ENCODE measurements around the gene FRMPD4.

FRMPD4 gene

GRCh38 chrX:12138361-12139313 lies at the start of gene FRMPD4:
TSS of gene FRMPD4 (plus strand) at chrX:12138473. CDS start at chrX:12138972, 499 bp downstream.
- TF ChIP-seq POLR2A (IDR thresholded peaks at IDR 0.05; ENCODE audit: low read length) (no peak), GATA1 (IDR thresholded peaks at IDR 0.05; ENCODE audit: low read depth, low read length) (no peak)
- DNase-seq = no peak

- no peak for DNase-seq
- no peak for TF ChIP-seq GATA1 (IDR thresholded peaks at IDR 0.05; ENCODE audit: low read depth, low read length)
- TF ChIP-seq POLR2A (IDR thresholded peaks at IDR 0.05; ENCODE audit: low read length) = no peak
Measured at GRCh38 chrX:12089740-12090139, 48.5 kb upstream of the FRMPD4 start.

- TF ChIP-seq GATA1 (IDR thresholded peaks at IDR 0.05; ENCODE audit: low read depth, low read length) (no peak), POLR2A (IDR thresholded peaks at IDR 0.05; ENCODE audit: low read length) (no peak)
- no peak for DNase-seq
Measured at GRCh38 chrX:12113321-12113720, 25.0 kb upstream of the FRMPD4 start.

GRCh38 chrX:12115377-12115776 lies 22.9 kb upstream of the FRMPD4 start:
- DNase-seq = no peak
- TF ChIP-seq GATA1 (IDR thresholded peaks at IDR 0.05; ENCODE audit: low read depth, low read length) (no peak), POLR2A (IDR thresholded peaks at IDR 0.05; ENCODE audit: low read length) (no peak)

GRCh38 chrX:12118134-12118533 lies 20.1 kb upstream of the FRMPD4 start:
- DNase-seq = no peak
- no peak for TF ChIP-seq POLR2A (IDR thresholded peaks at IDR 0.05; ENCODE audit: low read length)
- no peak for TF ChIP-seq GATA1 (IDR thresholded peaks at IDR 0.05; ENCODE audit: low read depth, low read length)

GRCh38 chrX:12128017-12128416 lies 10.3 kb upstream of the FRMPD4 start:
- TF ChIP-seq POLR2A (IDR thresholded peaks at IDR 0.05; ENCODE audit: low read length) = no peak
- no peak for TF ChIP-seq GATA1 (IDR thresholded peaks at IDR 0.05; ENCODE audit: low read depth, low read length)
- no peak for DNase-seq

- no peak for DNase-seq
- TF ChIP-seq GATA1 (IDR thresholded peaks at IDR 0.05; ENCODE audit: low read depth, low read length) (no peak), POLR2A (IDR thresholded peaks at IDR 0.05; ENCODE audit: low read length) (no peak)
Measured at GRCh38 chrX:12137951-12138360, 317 bp upstream of the FRMPD4 start.

- no peak for DNase-seq
- TF ChIP-seq GATA1 (IDR thresholded peaks at IDR 0.05; ENCODE audit: low read depth, low read length) = no peak
- TF ChIP-seq POLR2A (IDR thresholded peaks at IDR 0.05; ENCODE audit: low read length) = no peak
Measured at GRCh38 chrX:12139934-12140611, 1.8 kb downstream of the FRMPD4 start.

GRCh38 chrX:12141511-12141910 lies 3.2 kb downstream of the FRMPD4 start:
- no peak for DNase-seq
- no peak for TF ChIP-seq GATA1 (IDR thresholded peaks at IDR 0.05; ENCODE audit: low read depth, low read length)
- no peak for TF ChIP-seq POLR2A (IDR thresholded peaks at IDR 0.05; ENCODE audit: low read length)

GRCh38 chrX:12142661-12143060 lies 4.4 kb downstream of the FRMPD4 start:
- no peak for TF ChIP-seq GATA1 (IDR thresholded peaks at IDR 0.05; ENCODE audit: low read depth, low read length)
- no peak for TF ChIP-seq POLR2A (IDR thresholded peaks at IDR 0.05; ENCODE audit: low read length)
- DNase-seq = no peak

- DNase-seq = no peak
- TF ChIP-seq POLR2A (IDR thresholded peaks at IDR 0.05; ENCODE audit: low read length) = no peak
Measured at GRCh38 chrX:12145402-12145801, 7.1 kb downstream of the FRMPD4 start.

GRCh38 chrX:12149670-12150407 lies 11.6 kb downstream of the FRMPD4 start:
- TF ChIP-seq POLR2A (IDR thresholded peaks at IDR 0.05; ENCODE audit: low read length) (no peak), GATA1 (IDR thresholded peaks at IDR 0.05; ENCODE audit: low read depth, low read length) (no peak)

GRCh38 chrX:12153317-12153716 lies 15.0 kb downstream of the FRMPD4 start:
- TF ChIP-seq POLR2A (IDR thresholded peaks at IDR 0.05; ENCODE audit: low read length) (no peak), GATA1 (IDR thresholded peaks at IDR 0.05; ENCODE audit: low read depth, low read length) (no peak)
- no peak for DNase-seq

More at GRCh38 chrX:12149670-12150407, 11.6 kb downstream of the FRMPD4 start:
- DNase-seq = no peak

- DNase-seq = no peak
- TF ChIP-seq POLR2A (IDR thresholded peaks at IDR 0.05; ENCODE audit: low read length) (no peak), GATA1 (IDR thresholded peaks at IDR 0.05; ENCODE audit: low read depth, low read length) (no peak)
Measured at GRCh38 chrX:12153741-12154140, 15.5 kb downstream of the FRMPD4 start.
